HG02588 (cell line): ENCODE data around the gene TTPAL.

Experiments
- ATAC-seq: cut with Tn5 transposase; IDR thresholded peaks from one replicate; pipeline ENCODE4 v1.9.1; 2021; ENCODE audit warnings: mild to moderate bottlenecking, moderate library complexity; ENCODE audit not compliant: unreplicated experiment

Gene TTPAL

GRCh38 chr20:44495802-44496481 is 20.3 kb downstream of the TTPAL start:
- ATAC-seq, result no peak

DNA sequence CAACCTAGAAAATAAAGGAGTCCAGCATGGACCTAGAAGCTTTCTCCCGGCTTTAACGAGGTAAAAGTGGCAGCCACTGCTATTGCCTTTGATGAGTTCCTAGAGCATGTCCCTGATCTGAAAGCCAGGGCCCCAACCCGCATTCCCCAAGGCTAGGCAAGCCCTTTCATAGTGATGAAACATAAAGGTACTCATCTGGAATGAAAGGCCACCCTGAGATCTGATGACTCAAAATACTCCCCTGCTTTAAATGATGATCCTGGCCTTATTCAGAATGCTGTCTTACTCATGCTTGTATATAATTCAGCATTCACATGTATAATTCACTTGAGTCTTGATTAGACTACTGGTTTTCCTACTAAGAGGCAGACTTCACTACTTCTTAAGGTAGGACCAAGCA is 21.3 kb downstream of the TTPAL start:
- no peak for ATAC-seq

DNA sequence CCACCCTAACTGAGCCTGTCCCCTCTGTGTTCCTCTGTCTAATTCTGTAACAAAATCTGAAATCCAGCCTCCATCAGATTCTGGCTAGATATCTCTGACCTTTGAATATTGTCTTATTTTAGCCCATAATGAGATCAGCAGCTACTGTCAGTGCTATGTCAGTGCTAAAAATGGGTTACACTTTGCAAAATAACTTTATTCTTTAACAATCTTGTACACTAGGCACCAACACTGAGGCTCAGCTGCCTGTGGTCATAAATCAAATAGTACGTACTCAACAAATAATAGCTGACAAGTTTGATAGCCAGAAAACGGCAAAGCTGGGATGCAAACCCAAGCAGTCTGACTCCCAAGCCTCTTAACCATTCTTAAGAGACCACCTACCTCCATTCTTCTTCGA is 22.1 kb downstream of the TTPAL start:
- ATAC-seq, result no peak

GRCh38 chr20:44500221-44500620 is 24.5 kb downstream of the TTPAL start:
- ATAC-seq, result no peak

DNA sequence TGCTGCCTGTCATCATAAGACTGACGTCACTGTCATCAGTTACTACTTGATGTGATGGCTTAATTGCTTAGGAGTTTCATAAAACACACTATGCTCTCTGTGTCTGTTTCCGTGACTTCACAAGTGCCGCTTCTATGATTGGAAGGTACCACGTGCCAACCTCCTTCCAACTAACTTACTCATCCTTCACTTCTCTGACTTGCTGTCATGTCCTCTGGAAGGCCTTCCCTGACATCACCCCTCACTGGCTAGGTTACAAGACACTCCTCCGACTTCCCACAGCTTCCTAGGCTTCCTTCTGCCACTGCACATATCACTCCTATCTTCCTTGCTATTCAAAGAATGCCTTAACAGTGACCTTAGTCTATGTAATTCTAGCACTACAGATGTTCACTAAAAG is 25.8 kb downstream of the TTPAL start:
- ATAC-seq, result no peak

DNA sequence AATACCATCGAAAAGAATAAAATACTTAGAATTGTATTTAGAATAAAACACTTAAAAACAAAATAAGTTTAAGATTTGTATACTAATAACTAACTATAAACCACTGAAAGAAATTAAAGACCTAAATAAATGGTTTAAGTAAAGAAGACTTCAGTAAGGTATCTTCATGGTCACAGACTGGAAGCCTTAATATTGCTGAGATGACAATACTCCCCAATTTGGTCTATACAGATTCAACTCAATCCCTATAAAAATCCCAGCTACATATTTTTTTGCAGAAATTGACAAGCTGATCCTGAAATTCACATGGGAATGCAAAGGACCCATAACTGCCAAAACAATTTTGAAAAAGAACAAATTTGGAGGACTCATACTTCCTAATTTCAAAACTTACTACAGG is 27.3 kb downstream of the TTPAL start:
- no peak for ATAC-seq

- ATAC-seq, result no peak
Observed at GRCh38 chr20:44504402-44505307, 29.0 kb downstream of the TTPAL start.

DNA sequence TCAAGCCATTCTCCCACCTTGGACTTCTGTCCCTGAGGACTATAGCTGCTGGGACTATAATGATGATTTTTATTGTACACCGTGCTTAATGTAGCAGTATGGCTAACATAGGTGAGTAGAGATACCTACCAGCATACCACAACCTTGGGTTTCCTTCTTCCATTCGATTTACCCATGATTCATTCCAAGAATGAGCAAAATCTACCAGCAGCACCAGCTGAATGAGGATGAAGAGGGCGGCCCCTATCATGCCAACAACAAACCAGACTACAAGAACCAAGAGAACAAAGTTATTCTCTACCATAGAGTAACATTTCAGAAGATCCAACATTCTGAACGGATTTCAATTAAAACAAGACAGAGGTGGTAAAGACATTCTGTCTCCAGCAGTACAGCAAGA is 34.1 kb downstream of the TTPAL start:
- ATAC-seq, result no peak

DNA sequence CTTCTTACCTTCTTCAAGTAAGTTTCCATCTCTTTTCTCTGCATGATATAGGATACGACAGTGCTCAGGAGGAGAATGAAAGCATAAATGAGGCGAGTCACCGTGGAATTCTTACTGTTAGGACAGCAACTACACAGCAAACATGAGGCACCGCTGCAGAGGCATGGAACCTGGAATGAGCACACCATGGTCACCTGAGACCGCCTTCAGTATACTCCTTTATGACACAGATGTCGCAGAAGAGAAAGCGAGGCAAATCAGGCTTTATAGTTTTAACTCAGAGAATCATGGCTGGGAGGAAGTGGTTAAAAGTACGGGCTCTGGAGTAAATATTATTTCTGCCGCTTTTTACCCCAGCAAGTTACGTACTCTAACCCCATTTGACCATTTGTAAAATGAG is 38.2 kb downstream of the TTPAL start:
- no peak for ATAC-seq

GRCh38 chr20:44516491-44516890 is 40.8 kb downstream of the TTPAL start:
- no peak for ATAC-seq

DNA sequence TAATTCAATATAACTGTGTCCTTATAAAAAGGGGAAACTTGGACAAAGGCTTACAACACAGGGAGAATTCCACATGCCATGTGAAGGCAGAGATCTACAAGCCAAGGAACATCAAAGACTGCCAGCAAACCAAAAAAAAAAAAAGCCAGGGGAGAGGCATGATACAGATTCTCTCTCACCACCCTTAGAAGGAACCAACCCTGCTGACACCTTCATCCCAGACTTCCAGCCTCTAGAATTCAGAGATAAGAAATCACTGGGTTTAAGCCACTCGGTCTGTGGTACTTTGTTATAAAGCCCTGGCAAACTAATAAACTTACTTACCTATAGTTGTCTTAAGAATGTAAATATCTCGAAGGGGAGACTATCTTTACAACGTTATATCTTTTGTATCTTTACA is 41.8 kb downstream of the TTPAL start:
- no peak for ATAC-seq

DNA sequence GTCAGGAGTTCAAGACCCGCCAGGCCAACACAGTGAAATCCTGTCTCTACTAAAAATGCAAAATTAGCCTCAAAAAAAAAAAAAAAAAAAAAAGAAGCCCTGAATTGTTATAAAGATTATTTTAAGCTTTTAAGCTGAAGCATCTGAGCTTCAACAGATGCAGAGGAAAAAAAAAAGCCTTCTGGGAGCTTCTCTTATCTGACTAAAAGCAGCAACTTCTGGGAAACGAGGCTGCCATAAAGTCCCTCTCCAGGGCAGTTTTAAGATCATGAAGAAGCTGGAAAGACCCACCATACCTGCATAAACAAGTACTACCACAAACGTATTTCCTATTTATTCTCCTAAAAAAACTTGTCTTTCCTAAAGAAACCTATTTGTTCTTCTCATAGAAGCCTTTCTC is 42.6 kb downstream of the TTPAL start:
- no peak for ATAC-seq

- no peak for ATAC-seq
Observed at GRCh38 chr20:44520881-44521280, 45.2 kb downstream of the TTPAL start.

GRCh38 chr20:44521484-44522481 is 46.1 kb downstream of the TTPAL start, which contains the start of gene SERINC3:
Gene SERINC3, minus strand, starts transcription at chr20:44522070. Its CDS starts 119 bp downstream, at chr20:44521951.
- peak; percentile 96 for ATAC-seq

- ATAC-seq, result no peak
Observed at GRCh38 chr20:44522841-44523240, 47.2 kb downstream of the TTPAL start.

GRCh38 chr20:44523746-44524145 is 48.1 kb downstream of the TTPAL start:
- ATAC-seq, result no peak

- no peak for ATAC-seq
Observed at GRCh38 chr20:44526129-44526528, 50.5 kb downstream of the TTPAL start.

DNA sequence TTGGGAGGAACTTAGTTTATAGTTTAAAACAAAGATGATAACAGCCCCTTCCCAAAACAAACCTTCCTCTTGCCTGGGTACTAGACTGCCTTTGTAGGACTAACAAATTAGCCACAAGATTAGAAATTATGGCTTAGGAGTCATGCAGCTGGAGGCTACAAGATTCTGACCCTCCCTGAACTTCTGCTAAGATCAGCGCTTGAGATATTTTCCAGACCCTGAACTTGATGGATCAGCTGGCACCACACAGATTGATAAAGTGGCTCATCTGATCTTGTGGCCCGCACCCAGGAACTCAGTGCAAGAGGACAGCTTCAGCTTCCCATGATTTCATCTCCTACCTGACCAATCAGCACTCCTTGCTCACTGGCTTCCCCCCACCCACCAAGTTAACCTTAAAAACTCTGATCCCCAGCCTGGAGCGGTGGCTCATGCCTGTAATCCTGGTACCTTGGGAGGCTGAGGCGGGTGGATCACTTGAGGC is 52.1 kb downstream of the TTPAL start:
- no peak for ATAC-seq

- ATAC-seq, result no peak
Observed at GRCh38 chr20:44528309-44528708, 52.6 kb downstream of the TTPAL start.

GRCh38 chr20:44532259-44532980 is 56.7 kb downstream of the TTPAL start:
- no peak for ATAC-seq
